Mesendoderm (in vitro differentiated cells): ENCODE results near the gene IGFBP5.

Experiments used
- DNase-seq: peaks from one replicate; pipeline ENCODE4 v3.0.0; 2013
- H2AK5ac ChIP-seq: 2 replicates; pipeline ENCODE4 v1.6.1; 2013; ENCODE audit warnings: low read length, inconsistent platforms
- H2BK120ac ChIP-seq: 2 replicates; pipeline ENCODE4 v1.6.1; 2013; ENCODE audit warnings: low read depth, mild to moderate bottlenecking, low read length, moderate library complexity, mixed read lengths
- H2BK15ac ChIP-seq: replicated peaks from 2 replicates; pipeline ENCODE4 v1.6.1; 2013; ENCODE audit warnings: low read depth, mild to moderate bottlenecking, moderate library complexity
- H2BK5ac ChIP-seq: 2 replicates; pipeline ENCODE4 v1.6.1; 2013; ENCODE audit warnings: low read length, inconsistent platforms
- H3K18ac ChIP-seq: 2 replicates; pipeline ENCODE4 v1.6.1; 2013; ENCODE audit warnings: mild to moderate bottlenecking, low read length, mixed read lengths
- H3K23ac ChIP-seq: one replicate; pipeline ENCODE4 v1.6.1; 2013; ENCODE audit warnings: low read length
- H3K27ac ChIP-seq: 2 replicates; pipeline ENCODE4 v1.5.1; 2013; ENCODE audit warnings: low read depth, mild to moderate bottlenecking, inconsistent platforms, low read length, moderate library complexity
- H3K27me3 ChIP-seq: 2 replicates; pipeline ENCODE4 v1.6.1; 2013; ENCODE audit warnings: low read length, control low read depth, mild to moderate bottlenecking, inconsistent platforms; ENCODE audit not compliant: insufficient read depth, poor library complexity
- H3K36me3 ChIP-seq: 2 replicates; pipeline ENCODE4 v1.6.1; 2013; ENCODE audit warnings: low read length, inconsistent platforms; ENCODE audit not compliant: control insufficient read depth, insufficient read depth
- H3K4ac ChIP-seq: one replicate; pipeline ENCODE4 v1.6.1; 2013; ENCODE audit warnings: low read depth, mild to moderate bottlenecking, low read length, moderate library complexity
- H3K4me1 ChIP-seq: 2 replicates; pipeline ENCODE4 v1.6.1; 2013; ENCODE audit warnings: low read depth, low read length, inconsistent platforms; ENCODE audit not compliant: control insufficient read depth
- H3K4me2 ChIP-seq: 2 replicates; pipeline ENCODE4 v1.6.1; 2013; ENCODE audit warnings: low read length
- H3K4me3 ChIP-seq: 2 replicates; pipeline ENCODE4 v1.5.1; 2013; ENCODE audit warnings: mild to moderate bottlenecking, low read length
- H3K56ac ChIP-seq: one replicate; pipeline ENCODE4 v1.6.1; 2013; ENCODE audit warnings: low read length
- H3K79me1 ChIP-seq: 2 replicates; pipeline ENCODE4 v1.6.1; 2013; ENCODE audit warnings: low read length, inconsistent platforms
- H3K79me2 ChIP-seq: 2 replicates; pipeline ENCODE4 v1.6.1; 2013; ENCODE audit warnings: mild to moderate bottlenecking, low read length; ENCODE audit not compliant: control insufficient read depth, insufficient read depth
- H3K9ac ChIP-seq: 2 replicates; pipeline ENCODE4 v1.6.1; 2013; ENCODE audit warnings: low read length, inconsistent platforms
- H4K5ac ChIP-seq: one replicate; pipeline ENCODE4 v1.6.1; 2013; ENCODE audit warnings: low read length
- H4K8ac ChIP-seq: one replicate; pipeline ENCODE4 v1.6.1; 2013; ENCODE audit warnings: low read depth, mild to moderate bottlenecking, control low read depth, low read length, moderate library complexity
- WGBS: extraction: QIAGEN DNeasy Blood & Tissue Kit; methylation state at CpG from one replicate; pipeline ENCODE4 v1.1.7; 2013; ENCODE audit warnings: low lambda C conversion rate, missing lambda C conversion rate; ENCODE audit not compliant: insufficient coverage; ENCODE audit errors: extremely low coverage; 5-methylcytosine and 5-hydroxymethylcytosine counted together

The IGFBP5 gene

DNA sequence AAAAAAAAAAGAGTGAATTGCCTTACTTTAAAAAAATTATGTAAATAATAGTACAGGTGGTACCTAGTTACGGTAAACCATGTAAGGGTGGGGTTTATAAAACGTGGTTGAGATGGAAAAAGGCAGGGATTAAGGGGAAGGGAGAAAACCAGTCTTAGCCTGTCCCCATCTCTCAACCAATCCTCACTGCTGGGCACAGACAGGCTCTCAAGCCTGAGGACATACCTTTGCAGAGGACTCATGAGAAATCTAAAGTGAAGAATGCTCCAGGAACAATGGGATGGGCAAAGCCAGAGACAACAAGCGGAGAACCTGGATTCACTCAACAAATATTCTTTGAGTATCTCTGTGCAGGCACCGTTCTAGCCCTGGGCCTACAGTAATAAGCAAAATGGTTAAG is 65.6 kb downstream of the IGFBP5 start:
- Histone ChIP-seq H3K79me2 (peaks cover 2% of the 10 kb centered on the region), H4K8ac (no peak overlapping the region), H3K9ac (no peak overlapping the region), H3K4ac (no peak overlapping the region), H3K4me3 (no peak overlapping the region), H3K4me1 (peaks cover 2% of the 10 kb centered on the region), H4K5ac (no peak overlapping the region), H3K56ac (no peak overlapping the region), H3K36me3 (no peaks in the 10 kb centered on the region), H3K23ac (no peak overlapping the region), H3K18ac (no peak overlapping the region), H2BK120ac (no peak overlapping the region), H3K27ac (no peak overlapping the region), H3K27me3 (no peaks in the 10 kb centered on the region), H2BK15ac (no peak overlapping the region), H2BK5ac (no peak overlapping the region), H2AK5ac (no peak overlapping the region), H3K4me2 (no peak overlapping the region), H3K79me1 (no peaks in the 10 kb centered on the region)
- no peak for DNase-seq
- 100% methylated on average over 1 of the region's 4 CpGs for WGBS

DNA sequence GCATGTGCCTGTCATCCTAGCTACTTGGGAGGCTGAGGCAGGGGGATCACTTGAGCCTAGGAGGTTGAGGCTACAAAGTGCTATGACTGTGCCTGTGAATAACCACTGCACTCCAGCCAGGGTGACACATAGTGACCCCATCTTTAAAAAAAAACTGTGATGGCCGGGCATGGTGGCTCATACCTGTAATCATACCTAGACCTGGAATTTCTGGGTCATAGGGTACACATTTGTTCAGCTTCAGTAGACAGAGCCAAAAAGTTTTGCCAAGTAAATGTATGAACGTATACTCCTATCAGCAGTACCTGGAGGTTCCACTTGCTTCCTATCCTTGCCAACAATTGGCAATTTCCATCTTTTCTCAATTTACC is 68.5 kb downstream of the IGFBP5 start:
- H2BK120ac ChIP-seq, result no peak overlapping the region
- H3K79me2 ChIP-seq, result no peaks in the 10 kb centered on the region
- H2BK15ac ChIP-seq, result no peak overlapping the region
- no peak overlapping the region for H3K4me3 ChIP-seq
- no peak overlapping the region for H3K56ac ChIP-seq
- H2BK5ac ChIP-seq, result no peak overlapping the region
- no peaks in the 10 kb centered on the region for H3K27me3 ChIP-seq
- no peak overlapping the region for H3K18ac ChIP-seq
- H2AK5ac ChIP-seq, result no peak overlapping the region
- no peak overlapping the region for H3K4me2 ChIP-seq
- no peak for DNase-seq
- H3K36me3 ChIP-seq, result no peaks in the 10 kb centered on the region
- H3K4ac ChIP-seq, result no peak overlapping the region
- no peak overlapping the region for H3K23ac ChIP-seq
- H3K79me1 ChIP-seq, result no peaks in the 10 kb centered on the region
- no CpG with 5 or more reads among the region's 2 CpGs for WGBS
- no peak overlapping the region for H3K9ac ChIP-seq
- no peaks in the 10 kb centered on the region for H3K4me1 ChIP-seq
- no peak overlapping the region for H3K27ac ChIP-seq
- H4K8ac ChIP-seq, result no peak overlapping the region
- no peak overlapping the region for H4K5ac ChIP-seq

DNA sequence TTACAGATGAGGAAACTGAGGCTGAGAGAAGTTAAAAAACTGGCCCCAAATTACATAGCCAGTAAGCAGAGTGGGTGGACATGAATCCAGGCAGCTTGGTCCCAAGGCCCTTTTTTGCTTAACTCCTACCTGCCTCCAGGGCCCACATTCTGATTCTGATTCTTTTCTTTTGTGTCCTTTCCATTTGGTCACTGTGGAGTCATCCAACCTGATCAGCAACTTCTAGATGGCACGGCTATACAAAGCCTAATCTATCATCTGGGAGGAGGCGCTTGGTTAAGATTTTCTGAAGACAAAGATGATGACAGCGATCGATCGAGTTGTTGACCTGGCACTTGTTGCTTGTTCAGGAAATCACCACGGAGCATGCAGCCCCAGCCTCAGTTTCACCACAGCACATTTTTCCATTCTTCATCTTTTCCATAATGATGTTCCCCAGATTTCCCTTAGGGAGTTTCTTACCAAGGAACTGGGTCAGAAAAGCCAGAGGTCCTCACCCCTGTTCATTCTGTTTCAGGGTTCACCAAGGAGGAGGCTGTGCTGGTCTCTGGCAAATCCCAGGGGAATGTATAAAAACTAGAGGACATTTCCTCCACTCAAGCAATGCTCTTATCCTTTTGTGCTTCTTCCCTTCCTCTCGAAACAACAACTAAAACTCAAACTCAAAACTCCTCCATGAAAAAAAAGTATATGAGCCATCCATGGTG is 69.0 kb downstream of the IGFBP5 start:
- Histone ChIP-seq H3K79me1 (no peaks in the 10 kb centered on the region), H3K9ac (no peak overlapping the region), H3K4me2 (no peak overlapping the region), H2BK5ac (no peak overlapping the region), H3K56ac (no peak overlapping the region), H2AK5ac (no peak overlapping the region), H3K79me2 (no peaks in the 10 kb centered on the region), H3K27me3 (no peaks in the 10 kb centered on the region), H3K23ac (no peak overlapping the region), H3K18ac (no peak overlapping the region), H2BK120ac (no peak overlapping the region), H3K4me1 (no peaks in the 10 kb centered on the region), H3K4me3 (no peak overlapping the region), H4K5ac (no peak overlapping the region), H4K8ac (no peak overlapping the region), H3K36me3 (no peaks in the 10 kb centered on the region), H3K27ac (no peak overlapping the region), H3K4ac (no peak overlapping the region), H2BK15ac (no peak overlapping the region)
- WGBS, result 100% methylated on average over 1 of the region's 7 CpGs
- DNase-seq, result no peak

DNA sequence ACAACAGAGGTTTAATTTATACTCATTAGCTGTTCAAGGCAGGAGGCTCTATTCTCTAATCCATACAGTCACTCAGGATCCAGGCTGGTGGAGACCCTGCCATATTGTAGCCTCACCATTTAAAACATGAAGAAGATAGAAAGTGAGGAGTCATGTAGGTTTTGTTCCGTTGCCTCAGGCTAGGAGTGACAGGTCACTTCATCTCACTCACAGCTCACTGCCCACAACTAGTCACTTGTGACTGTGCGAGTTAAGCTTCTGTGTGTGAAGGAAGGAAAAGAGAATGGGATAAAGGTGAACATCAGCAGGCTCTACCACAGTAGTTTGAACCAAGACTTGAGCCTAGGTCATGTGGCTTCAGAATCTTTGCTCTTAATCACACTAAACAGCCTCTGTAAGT is 71.1 kb downstream of the IGFBP5 start:
- Histone ChIP-seq H4K5ac (no peak overlapping the region), H2BK120ac (no peak overlapping the region), H3K4me3 (no peak overlapping the region), H3K27me3 (no peaks in the 10 kb centered on the region), H3K4ac (no peak overlapping the region), H3K4me1 (peaks cover 4% of the 10 kb centered on the region), H3K23ac (no peak overlapping the region), H3K36me3 (no peaks in the 10 kb centered on the region), H3K79me2 (no peaks in the 10 kb centered on the region), H3K56ac (no peak overlapping the region), H4K8ac (no peak overlapping the region), H3K9ac (no peak overlapping the region), H3K79me1 (no peaks in the 10 kb centered on the region), H3K4me2 (no peak overlapping the region), H3K27ac (no peak overlapping the region), H2BK5ac (no peak overlapping the region), H3K18ac (no peak overlapping the region), H2AK5ac (no peak overlapping the region), H2BK15ac (no peak overlapping the region)
- no peak for DNase-seq
- WGBS, result no CpG with 5 or more reads among the region's 2 CpGs

DNA sequence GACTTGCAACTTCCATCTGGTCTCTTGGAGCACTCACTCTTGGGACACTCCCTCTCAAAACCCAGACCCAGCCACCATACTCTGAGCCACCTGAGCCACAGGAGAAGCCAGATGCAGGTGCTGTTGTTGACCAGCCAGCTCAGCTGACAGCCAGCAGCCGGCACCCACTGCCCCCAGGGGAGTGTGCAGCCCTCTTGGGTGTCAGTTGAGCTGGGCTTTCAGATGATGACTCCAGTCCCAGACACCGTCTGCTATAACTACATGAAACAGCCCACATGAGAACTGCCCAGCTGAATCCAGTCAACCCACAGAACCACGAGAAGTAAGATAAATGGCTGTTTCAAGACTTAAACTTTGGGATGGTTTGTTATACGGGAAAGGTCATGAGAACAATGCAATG is 72.8 kb downstream of the IGFBP5 start:
- Histone ChIP-seq H3K79me2 (no peaks in the 10 kb centered on the region), H3K4me3 (no peak overlapping the region), H3K36me3 (no peaks in the 10 kb centered on the region), H2BK120ac (no peak overlapping the region), H3K18ac (no peak overlapping the region), H3K9ac (no peak overlapping the region), H2BK15ac (no peak overlapping the region), H3K23ac (no peak overlapping the region), H3K79me1 (no peaks in the 10 kb centered on the region), H3K56ac (no peak overlapping the region), H3K4me2 (no peak overlapping the region), H3K4ac (no peak overlapping the region), H3K27ac (no peak overlapping the region), H4K8ac (no peak overlapping the region), H2BK5ac (no peak overlapping the region), H2AK5ac (no peak overlapping the region), H3K4me1 (peaks cover 7% of the 10 kb centered on the region), H4K5ac (no peak overlapping the region), H3K27me3 (no peaks in the 10 kb centered on the region)
- DNase-seq, result no peak
- no CpG with 5 or more reads among the region's 4 CpGs for WGBS
